HS-5 (cell line): ENCODE data around the gene TPR.
"Not testable (repeated sequence)": the region's sequence is repeated elsewhere in the genome, so short reads cannot be mapped to it uniquely, and the experiment has no call there.

Experiments
- DNase-seq: peaks from one replicate; pipeline ENCODE4 v3.0.0-alpha.2; 2012; ENCODE audit warnings: low read depth

Gene TPR

DNA sequence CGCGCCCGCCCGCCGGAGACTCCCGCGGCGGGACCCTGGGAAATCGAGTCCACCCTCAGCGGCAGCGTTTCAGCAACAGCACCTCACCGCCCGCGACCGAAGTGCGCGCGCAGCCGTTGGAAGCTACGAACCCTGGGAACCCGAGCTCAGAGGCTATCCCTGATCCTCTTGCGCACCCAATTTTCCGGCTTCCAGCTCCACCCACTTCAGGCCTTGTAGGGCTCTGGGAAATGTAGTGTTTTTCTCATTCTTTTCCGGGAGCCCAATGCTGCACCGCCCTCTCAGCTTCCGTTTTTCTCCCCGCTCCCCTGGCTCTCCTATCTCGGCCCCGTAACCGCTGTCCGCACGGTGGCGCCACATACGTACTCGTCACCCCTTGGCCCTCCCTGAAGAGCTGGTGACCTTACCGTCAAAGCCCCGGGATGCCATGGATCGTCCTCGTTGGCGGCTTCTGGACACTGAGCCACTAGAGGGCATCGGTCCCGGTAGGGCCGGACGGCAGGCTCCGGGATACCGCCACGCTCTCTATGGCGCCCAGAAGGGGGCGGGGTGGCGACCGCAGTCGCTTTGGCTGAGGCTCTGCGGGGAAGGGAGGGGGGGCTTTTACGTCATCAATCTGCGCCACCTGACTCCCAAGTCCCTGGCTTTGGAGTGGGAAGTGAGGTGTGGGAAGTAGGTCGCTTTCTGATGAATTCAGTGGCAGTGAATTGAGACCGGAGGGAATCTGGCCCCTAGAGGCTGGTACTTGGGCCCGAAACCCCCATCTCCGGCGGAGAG is at the start of gene TPR, which contains the start of gene ODR4:
Gene TPR (minus strand): TSS at position 102 of the 777 bp plus-strand sequence. CDS start 225 bp downstream, outside the sequence.
Gene ODR4 (plus strand): TSS at position 687 of the 777 bp plus-strand sequence. CDS start 3,948 bp downstream, outside the sequence.
- DNase-seq: peak; percentile 96

DNA sequence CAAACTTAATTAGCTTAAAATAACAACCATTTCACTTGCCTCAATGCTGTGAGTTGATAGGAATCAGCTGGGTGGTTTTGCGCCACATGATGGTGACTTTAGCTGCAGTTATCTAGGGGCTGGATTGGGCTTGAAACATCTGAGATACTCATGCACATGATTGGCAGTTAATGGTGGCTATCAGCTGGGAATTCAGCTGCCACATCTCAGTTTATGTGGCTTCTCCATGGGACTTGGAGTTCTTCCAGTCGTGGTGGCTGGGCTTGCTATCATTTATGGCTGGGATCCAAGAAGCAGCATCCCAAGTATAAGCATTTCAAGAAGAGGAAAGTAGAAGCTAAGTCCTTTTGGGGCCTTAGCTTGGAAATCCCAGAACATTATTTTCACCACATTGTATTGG is 49.5 kb upstream of the TPR start:
- DNase-seq: no peak

DNA sequence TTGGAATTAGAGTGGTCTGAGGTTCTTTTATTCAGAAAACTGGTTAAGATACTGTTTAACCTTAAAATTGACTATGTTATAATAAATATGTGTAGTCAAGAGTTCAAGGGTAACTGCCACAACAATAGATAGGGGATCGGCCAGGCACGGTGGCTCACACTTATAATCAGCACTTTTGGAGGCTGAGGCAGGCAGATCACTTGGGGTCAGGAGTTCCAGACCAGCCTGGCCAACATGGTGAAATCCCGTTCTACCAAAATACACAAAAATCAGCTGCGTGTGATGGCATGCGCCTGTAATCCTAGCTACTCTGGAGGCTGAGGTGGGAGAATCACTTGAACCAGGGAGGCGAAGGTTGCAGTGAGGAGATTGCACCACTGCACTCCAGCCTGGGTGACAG is 46.4 kb upstream of the TPR start:
- DNase-seq: no peak

DNA sequence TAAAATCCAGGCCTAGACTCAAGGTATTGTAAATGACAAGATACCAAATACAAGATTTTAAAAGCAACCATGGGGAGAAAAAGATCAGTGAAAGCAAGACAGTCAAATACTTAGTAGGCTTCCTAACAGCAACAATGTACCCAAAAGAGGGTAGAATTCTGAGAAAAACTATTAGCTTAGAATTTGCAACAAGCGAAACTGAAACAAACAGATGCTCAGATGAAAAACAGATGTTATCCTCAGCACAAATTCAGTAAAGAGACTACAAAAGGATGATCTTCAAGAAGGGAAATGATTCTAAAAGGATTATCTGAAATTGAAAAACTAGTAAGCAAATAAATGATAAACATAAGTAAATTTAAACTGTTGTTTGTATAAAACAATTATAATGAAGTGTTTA is 45.9 kb upstream of the TPR start:
- no peak for DNase-seq

DNA sequence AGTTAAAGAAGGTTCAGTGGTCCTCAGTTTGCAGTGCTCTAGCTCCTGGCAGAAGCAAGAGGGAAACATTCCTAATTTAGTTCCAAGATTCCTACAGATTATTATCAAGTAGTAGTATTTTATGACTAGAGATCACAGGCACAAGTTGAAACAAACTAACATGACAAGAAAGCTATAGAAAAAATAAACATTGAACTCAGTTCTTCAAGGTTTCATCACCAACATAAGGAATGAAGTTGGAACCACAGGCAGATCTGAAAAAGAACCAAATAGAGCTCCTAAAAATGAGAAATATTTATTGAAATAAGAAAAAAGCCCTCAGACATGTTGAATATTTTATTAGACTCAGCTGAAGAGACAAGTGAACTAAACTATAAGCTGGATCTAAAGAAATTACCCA is 45.3 kb upstream of the TPR start:
- DNase-seq: no peak

DNA sequence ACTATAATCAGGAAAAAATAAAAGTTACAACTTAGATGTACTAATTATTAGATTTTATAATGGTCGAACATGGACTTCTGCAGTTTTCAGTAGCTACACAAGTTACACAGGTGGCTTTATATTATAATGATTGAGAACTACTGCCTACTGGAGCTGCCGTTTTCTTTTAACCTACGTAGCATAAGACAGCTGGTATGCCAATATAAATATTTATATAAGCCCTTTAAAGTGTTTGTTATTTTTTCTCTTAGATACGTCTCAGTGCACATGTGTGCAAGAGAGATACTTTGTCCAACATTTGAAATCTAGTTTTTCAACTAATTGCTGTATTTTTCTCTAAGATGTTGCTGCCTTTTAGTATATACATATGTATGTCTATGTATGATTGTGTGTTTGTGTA is 43.5 kb upstream of the TPR start:
- DNase-seq: no peak

GRCh38 chr1:186413319-186413718 is 38.3 kb upstream of the TPR start:
- DNase-seq: peak; percentile 22

DNA sequence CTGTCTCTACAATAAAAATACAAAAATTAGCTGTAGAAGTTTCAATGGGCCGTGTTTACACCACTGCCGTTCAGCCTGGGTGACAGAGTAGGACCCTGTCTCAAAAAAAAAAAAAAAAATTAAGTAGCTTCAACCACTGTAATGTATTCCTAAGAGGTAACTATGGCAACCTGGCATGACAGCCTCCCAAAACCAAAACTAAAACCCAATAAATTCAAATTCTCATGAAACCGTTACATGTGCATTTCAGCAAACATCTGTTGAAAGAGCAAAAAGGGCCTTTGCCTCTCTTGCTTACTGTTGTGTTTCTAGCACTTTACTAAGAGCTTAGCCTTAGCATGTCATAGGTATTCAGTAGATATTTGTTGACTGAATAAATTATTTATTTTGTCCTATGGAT is 34.0 kb upstream of the TPR start:
- DNase-seq: no peak

- no peak for DNase-seq
Observed at GRCh38 chr1:186404454-186405051, 29.5 kb upstream of the TPR start.

DNA sequence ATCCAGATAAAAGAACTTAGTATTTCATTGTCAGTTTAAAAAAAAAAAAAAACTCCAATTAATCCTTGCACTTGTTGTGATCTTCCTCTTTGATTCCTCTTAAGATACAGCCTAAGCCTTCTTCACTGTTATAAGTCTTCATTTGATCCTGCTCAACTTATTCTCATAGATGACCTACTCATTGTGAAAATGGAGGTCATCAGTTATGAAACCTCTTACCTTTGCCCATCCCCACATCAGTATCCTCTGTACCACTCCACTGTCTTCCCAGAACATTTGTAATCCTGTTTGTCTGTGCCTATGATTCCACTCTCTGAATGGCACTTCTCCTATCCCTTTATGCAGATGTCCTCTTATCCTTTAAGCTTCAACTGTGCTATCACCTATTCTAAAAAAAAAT is 28.6 kb upstream of the TPR start:
- DNase-seq: no peak

GRCh38 chr1:186401446-186401845 is 26.4 kb upstream of the TPR start:
- peak; percentile 19 for DNase-seq

DNA sequence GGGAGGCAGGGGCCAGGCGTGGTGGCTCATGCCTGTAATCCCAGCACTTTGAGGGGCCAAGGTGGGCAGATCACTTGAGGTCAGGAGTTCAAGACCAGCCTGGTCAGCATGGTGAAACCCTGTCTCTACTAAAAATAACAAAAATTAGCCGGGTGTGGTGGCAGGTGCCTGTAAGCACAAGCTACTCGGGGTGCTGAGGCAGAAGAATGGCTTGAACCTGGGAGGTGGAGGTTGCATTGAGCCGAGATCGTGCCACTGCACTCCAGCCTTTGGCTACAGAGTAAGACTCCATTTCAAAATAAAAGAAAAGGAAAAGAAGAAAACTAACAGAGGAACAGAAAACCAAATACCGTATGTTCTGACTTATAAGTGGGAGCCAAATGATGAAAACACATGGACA is 17.7 kb upstream of the TPR start:
- not testable (repeated sequence) for DNase-seq

DNA sequence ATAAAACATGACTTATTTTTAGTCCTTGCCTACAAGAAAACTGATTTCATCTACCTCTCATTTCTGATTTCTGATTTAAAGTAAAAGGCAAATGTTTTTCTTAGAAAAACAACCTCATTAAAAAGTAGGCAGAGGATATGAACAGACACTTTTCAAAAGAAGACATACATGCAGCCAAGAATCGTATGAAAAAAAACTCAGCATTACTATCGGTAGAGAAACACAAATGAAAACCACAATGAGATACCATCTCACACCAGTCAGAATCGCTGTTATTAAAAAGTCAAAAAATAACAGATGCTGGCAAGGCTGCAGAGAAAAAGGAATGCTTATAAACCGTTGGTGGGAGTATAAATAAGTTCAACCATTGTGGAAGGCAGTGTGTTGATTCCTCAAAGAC is 16.8 kb upstream of the TPR start:
- no peak for DNase-seq

DNA sequence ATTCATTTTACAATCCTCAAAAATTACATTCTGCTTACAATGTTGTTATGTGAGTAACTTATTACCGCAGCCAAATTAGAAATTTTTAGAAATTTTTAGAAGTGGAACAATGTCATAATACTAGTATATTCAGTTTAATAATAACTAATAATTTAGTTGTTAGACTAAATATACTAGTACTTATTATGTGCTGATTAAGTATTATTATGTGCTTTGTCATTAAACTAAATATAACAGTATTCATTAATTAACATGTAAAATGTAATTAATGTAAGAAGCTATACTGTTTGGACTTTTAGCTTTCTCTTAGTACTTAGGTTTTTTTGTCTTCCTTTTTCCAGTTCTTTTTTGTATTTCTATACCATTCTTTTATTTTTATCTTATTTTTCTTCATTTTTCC is 15.9 kb upstream of the TPR start:
- no peak for DNase-seq

DNA sequence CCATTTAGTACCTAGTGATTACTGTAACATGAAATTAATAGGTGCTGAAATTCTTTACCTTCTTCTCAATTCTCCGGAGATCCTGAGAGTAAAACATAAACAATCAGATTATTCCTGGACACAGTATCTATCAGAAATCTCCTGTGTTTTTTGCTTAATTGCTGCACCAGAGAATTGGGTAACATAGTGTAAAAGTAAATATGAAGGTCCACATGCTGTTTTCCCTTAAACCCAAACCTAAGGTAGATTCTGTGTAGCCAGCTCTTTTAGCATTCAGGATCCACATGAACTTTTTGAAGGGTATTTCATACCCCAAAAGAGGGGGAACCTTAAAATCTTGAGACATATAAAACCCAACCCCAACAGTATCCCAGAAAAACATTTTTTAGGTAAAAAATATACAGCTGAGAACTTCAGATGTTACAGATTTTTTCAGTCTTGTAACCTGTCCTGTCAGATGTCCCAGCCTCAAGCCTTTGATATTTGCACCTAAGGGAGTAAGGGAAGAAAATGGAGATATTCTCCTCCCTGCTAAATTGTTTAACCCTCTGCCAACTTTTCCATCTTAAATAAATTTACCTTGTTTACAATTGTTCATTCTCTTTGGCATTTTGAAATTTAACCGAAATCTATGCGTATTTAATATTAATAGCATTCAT is 11.8 kb upstream of the TPR start:
- no peak for DNase-seq

DNA sequence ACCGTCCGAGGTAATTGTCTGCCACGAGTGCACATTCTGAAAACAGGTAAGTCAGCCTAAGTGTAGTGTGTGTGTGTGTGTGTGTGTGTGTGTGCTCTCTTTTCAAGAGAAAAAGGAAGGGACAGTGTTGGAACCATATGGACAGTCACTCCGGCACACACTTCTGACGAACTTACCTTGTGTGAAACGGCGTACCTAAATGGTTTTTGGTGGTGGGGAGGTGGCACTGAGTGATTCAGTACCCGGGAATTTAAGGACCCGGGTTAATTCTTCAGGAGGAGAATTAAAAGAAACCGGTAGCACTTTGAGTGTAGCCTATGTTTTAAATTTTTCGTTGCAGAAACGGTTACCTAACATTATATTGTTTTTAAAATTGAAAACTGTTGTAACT is 871 bp upstream of the TPR start:
- DNase-seq: no peak

GRCh38 chr1:186374303-186375151 is 526 bp downstream of the TPR start:
- peak; percentile 20 for DNase-seq

DNA sequence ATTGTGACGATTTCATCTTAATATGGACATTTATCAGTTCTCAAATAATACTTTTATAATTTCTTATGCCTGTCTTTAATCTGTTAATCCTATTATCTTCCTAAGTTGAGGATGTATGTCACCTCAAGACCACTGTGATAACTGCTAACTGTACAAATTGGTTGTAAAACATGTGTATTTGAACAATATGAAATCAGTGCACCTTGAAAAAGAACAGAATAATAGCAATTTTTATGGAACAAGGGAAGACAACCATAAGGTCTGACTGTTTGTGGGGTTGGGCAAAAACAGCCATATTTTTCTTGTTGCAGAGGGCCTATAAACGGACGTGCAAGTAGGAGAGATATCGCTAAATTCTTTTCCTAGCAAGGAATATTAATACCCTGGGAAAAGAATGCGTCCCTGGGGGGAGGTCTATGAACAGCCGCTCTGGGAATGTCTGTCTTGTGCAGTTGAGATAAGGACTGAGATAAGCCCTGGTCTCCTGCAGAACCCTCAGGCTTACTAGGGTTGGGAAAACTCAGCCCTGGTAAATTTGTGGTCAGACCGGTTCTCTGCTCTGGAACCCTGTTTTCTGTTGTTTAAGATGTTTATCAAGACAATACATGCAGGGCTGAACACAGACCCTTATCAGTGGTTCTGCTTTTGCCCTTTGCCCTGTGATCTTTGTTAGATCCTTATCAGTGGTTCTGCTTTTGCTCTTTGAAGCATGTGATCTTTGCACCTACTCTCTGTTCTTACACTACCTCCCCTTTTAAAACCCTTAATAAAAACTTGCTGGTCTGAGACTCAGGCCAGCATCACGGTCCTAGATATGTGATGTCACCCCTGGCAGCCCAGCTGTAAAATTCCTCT is 27.0 kb downstream of the TPR start:
- DNase-seq: not testable (repeated sequence)

- DNase-seq: no peak
Observed at GRCh38 chr1:186340772-186341171, 34.3 kb downstream of the TPR start.

GRCh38 chr1:186337554-186337953 is 37.5 kb downstream of the TPR start:
- DNase-seq: no peak

GRCh38 chr1:186330758-186331157 is 44.3 kb downstream of the TPR start:
- no peak for DNase-seq
